WTC11 (cell line): ENCODE results near the gene RSPO3. TPM values are rescaled to one million over a fixed set of nuclear protein-coding genes. Genes with fewer than 3 reads are reported as not detected.

Experiments used
- ATAC-seq: fragments of 200-7000 bp; cut with Tn5 transposase; 2 replicates; pipeline ENCODE4 v1.10.0; 2021; ENCODE audit warnings: mild to moderate bottlenecking, moderate library complexity
- CTCF ChIA-PET: fragments of 300-600 bp; sonication (Branson Sonifier 250); formaldehyde crosslinking; loops from one replicate; lab custom pipeline; 2021; ENCODE audit warnings: antibody characterized with exemption; lab: Charles Lee
- POLR2A ChIA-PET: fragments of 350-600 bp; sonication (Branson Sonifier 250); formaldehyde crosslinking; loops from one replicate; lab custom pipeline; 2021; ENCODE audit warnings: antibody characterized with exemption; lab: Charles Lee
- DNase-seq: peaks from one replicate; pipeline ENCODE4 v3.0.0; 2021; ENCODE audit warnings: low spot score
- H3K27ac Mint-ChIP-seq: 2 replicates; pipeline ENCODE4 v1.8.0; 2021; ENCODE audit warnings: mixed read lengths
- H3K27me3 Mint-ChIP-seq: 2 replicates; pipeline ENCODE4 v1.8.0; 2021; ENCODE audit warnings: low read depth, mild to moderate bottlenecking, moderate library complexity, mixed read lengths
- H3K36me3 Mint-ChIP-seq: 2 replicates; pipeline ENCODE4 v1.8.0; 2021; ENCODE audit warnings: mixed read lengths
- H3K4me1 Mint-ChIP-seq: 2 replicates; pipeline ENCODE4 v1.8.0; 2022; ENCODE audit warnings: mixed read lengths
- H3K4me3 Mint-ChIP-seq: 2 replicates; pipeline ENCODE4 v1.8.0; 2021; ENCODE audit warnings: mild to moderate bottlenecking, moderate library complexity, mixed read lengths
- H3K9me3 Mint-ChIP-seq: 2 replicates; pipeline ENCODE4 v1.8.0; 2021; ENCODE audit warnings: mixed read lengths
- ATF2 ChIP-seq: sonication (generic); formaldehyde crosslinking; IDR thresholded peaks from 2 replicates; pipeline ENCODE4 v1.8.1; 2022; ENCODE audit warnings: low read depth, missing genetic modification reagents, borderline replicate concordance
- ETV6 ChIP-seq: sonication (generic); formaldehyde crosslinking; IDR thresholded peaks from 2 replicates; pipeline ENCODE4 v1.8.1; 2022; ENCODE audit warnings: mild to moderate bottlenecking, missing genetic modification reagents
- FOXK1 ChIP-seq: sonication (generic); formaldehyde crosslinking; IDR thresholded peaks from 2 replicates; pipeline ENCODE4 v1.8.0; 2022; ENCODE audit warnings: mild to moderate bottlenecking, moderate library complexity, missing genetic modification reagents
- NR1H2 ChIP-seq: sonication (generic); formaldehyde crosslinking; IDR thresholded peaks from 2 replicates; pipeline ENCODE4 v1.9.0; 2021; ENCODE audit warnings: mild to moderate bottlenecking, moderate library complexity, missing genetic modification reagents
- RORB ChIP-seq: fragments of 250-450 bp; sonication (Bioruptor Pico); IDR thresholded peaks from 2 replicates; pipeline ENCODE4 v1.9.0; 2021; ENCODE audit warnings: mild to moderate bottlenecking
- TEAD1 ChIP-seq: sonication (generic); formaldehyde crosslinking; IDR thresholded peaks from 2 replicates; pipeline ENCODE4 v1.8.0; 2022; ENCODE audit warnings: mild to moderate bottlenecking, missing genetic modification reagents
- ZBTB21 ChIP-seq: sonication (generic); formaldehyde crosslinking; IDR thresholded peaks from 2 replicates; pipeline ENCODE4 v1.8.1; 2023; ENCODE audit warnings: mild to moderate bottlenecking, missing genetic modification reagents, borderline replicate concordance
- total RNA-seq: library from RNA; stranded (reverse); gene quantifications from 3 replicates; pipeline ENCODE4 v1.2.3, GENCODE V29; 2021
- TF ChIP-seq, protein P1 (sequence below): sonication (generic); formaldehyde crosslinking; conservative IDR thresholded peaks from 2 replicates; pipeline ENCODE4 v1.8.1; 2023; ENCODE audit warnings: mild to moderate bottlenecking, low read depth, missing genetic modification reagents, moderate library complexity
- TF ChIP-seq, protein P2 (sequence below): sonication (generic); formaldehyde crosslinking; IDR thresholded peaks from 2 replicates; pipeline ENCODE4 v1.8.1; 2023; ENCODE audit warnings: mild to moderate bottlenecking, missing genetic modification reagents, borderline replicate concordance
- TF ChIP-seq, protein P3 (sequence below): fragments of 250-450 bp; sonication (Bioruptor Pico); IDR thresholded peaks from 2 replicates; pipeline ENCODE4 v1.9.0; 2021; ENCODE audit warnings: mild to moderate bottlenecking
- TF ChIP-seq, protein P4 (sequence below): sonication (generic); formaldehyde crosslinking; IDR thresholded peaks from 2 replicates; pipeline ENCODE4 v1.8.0; 2023; ENCODE audit warnings: mild to moderate bottlenecking, missing genetic modification reagents
- TF ChIP-seq, protein P5 (sequence below): fragments of 250-450 bp; sonication (Bioruptor Pico); IDR thresholded peaks from 2 replicates; pipeline ENCODE4 v1.9.0; 2021; ENCODE audit warnings: mild to moderate bottlenecking
- TF ChIP-seq, protein P6 (sequence below): sonication (generic); formaldehyde crosslinking; IDR thresholded peaks from 2 replicates; pipeline ENCODE4 v1.8.1; 2022; ENCODE audit warnings: mild to moderate bottlenecking, missing genetic modification reagents, moderate library complexity, borderline replicate concordance

Gene RSPO3
- total RNA-seq, 1 experiment from 2014 or later, result not detected

DNA sequence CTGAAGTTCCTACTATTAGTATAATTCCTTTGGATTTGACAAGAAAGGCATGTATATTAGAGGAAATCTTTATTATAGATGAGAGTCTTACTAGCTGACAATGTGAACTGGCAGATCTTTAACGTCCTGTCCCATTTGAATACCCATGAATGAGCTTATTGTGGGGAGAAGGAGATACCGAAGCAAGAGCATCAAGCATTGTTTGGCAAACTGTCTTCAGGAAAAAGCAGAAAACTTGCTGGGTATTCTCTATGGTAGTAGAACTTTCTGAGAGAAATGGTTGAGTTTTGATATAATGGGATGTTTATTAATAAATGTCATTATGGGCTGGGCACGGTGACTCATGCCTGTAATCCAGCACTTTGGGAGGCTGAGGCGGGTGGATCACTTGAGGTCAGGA is 18.3 kb downstream of the RSPO3 start:
- no peaks in the 10 kb centered on the region for H3K36me3 Mint-ChIP-seq
- no peaks in the 10 kb centered on the region for H3K27me3 Mint-ChIP-seq
- ChIA-PET CTCF (no interaction called here), POLR2A (no interaction called here)
- no peaks in the 10 kb centered on the region for H3K9me3 Mint-ChIP-seq
- no peak overlapping the region for H3K4me3 Mint-ChIP-seq
- TF ChIP-seq, protein P1, sequence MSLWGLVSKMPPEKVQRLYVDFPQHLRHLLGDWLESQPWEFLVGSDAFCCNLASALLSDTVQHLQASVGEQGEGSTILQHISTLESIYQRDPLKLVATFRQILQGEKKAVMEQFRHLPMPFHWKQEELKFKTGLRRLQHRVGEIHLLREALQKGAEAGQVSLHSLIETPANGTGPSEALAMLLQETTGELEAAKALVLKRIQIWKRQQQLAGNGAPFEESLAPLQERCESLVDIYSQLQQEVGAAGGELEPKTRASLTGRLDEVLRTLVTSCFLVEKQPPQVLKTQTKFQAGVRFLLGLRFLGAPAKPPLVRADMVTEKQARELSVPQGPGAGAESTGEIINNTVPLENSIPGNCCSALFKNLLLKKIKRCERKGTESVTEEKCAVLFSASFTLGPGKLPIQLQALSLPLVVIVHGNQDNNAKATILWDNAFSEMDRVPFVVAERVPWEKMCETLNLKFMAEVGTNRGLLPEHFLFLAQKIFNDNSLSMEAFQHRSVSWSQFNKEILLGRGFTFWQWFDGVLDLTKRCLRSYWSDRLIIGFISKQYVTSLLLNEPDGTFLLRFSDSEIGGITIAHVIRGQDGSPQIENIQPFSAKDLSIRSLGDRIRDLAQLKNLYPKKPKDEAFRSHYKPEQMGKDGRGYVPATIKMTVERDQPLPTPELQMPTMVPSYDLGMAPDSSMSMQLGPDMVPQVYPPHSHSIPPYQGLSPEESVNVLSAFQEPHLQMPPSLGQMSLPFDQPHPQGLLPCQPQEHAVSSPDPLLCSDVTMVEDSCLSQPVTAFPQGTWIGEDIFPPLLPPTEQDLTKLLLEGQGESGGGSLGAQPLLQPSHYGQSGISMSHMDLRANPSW (CRISPR knock-in tag), result no peak
- TF ChIP-seq ZBTB21 (no peak), NR1H2 (CRISPR knock-in tag) (no peak)
- no peaks in the 10 kb centered on the region; the same call in 1 of the 2 replicates for H3K4me1 Mint-ChIP-seq
- ATAC-seq (no peak), DNase-seq (no peak)
- H3K27ac Mint-ChIP-seq, result no peak overlapping the region

GRCh38 chr6:127146932-127147331 is 28.5 kb downstream of the RSPO3 start:
- no peaks in the 10 kb centered on the region for H3K27me3 Mint-ChIP-seq
- POLR2A ChIA-PET, result no interaction called here
- ATAC-seq, result peak; percentile 86
- H3K4me1 Mint-ChIP-seq, result peaks cover 38% of the 10 kb centered on the region
- H3K9me3 Mint-ChIP-seq, result no peaks in the 10 kb centered on the region
- H3K4me3 Mint-ChIP-seq, result no peak overlapping the region
- no peak overlapping the region for H3K27ac Mint-ChIP-seq
- no peaks in the 10 kb centered on the region for H3K36me3 Mint-ChIP-seq
- CTCF ChIA-PET, result interaction anchor here (1.1 kb wide), 2 partner anchors 40 to 120 kb away, joined by 5 read pairs; partner anchors contain the start of gene RNF146
- peak; percentile 72; the same call in 1 of the 2 replicates for TF ChIP-seq ETV6 (CRISPR knock-in tag)
- TF ChIP-seq, protein P2, sequence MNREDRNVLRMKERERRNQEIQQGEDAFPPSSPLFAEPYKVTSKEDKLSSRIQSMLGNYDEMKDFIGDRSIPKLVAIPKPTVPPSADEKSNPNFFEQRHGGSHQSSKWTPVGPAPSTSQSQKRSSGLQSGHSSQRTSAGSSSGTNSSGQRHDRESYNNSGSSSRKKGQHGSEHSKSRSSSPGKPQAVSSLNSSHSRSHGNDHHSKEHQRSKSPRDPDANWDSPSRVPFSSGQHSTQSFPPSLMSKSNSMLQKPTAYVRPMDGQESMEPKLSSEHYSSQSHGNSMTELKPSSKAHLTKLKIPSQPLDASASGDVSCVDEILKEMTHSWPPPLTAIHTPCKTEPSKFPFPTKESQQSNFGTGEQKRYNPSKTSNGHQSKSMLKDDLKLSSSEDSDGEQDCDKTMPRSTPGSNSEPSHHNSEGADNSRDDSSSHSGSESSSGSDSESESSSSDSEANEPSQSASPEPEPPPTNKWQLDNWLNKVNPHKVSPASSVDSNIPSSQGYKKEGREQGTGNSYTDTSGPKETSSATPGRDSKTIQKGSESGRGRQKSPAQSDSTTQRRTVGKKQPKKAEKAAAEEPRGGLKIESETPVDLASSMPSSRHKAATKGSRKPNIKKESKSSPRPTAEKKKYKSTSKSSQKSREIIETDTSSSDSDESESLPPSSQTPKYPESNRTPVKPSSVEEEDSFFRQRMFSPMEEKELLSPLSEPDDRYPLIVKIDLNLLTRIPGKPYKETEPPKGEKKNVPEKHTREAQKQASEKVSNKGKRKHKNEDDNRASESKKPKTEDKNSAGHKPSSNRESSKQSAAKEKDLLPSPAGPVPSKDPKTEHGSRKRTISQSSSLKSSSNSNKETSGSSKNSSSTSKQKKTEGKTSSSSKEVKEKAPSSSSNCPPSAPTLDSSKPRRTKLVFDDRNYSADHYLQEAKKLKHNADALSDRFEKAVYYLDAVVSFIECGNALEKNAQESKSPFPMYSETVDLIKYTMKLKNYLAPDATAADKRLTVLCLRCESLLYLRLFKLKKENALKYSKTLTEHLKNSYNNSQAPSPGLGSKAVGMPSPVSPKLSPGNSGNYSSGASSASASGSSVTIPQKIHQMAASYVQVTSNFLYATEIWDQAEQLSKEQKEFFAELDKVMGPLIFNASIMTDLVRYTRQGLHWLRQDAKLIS, result peak; percentile 59; the same call in 1 of the 2 replicates
- no peak for TF ChIP-seq RORB
- peak; percentile 63; the same call in 1 of the 2 replicates for TF ChIP-seq TEAD1 (CRISPR knock-in tag)
- TF ChIP-seq, protein P3, sequence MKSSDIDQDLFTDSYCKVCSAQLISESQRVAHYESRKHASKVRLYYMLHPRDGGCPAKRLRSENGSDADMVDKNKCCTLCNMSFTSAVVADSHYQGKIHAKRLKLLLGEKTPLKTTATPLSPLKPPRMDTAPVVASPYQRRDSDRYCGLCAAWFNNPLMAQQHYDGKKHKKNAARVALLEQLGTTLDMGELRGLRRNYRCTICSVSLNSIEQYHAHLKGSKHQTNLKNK (CRISPR knock-in tag), result no peak
- peak; percentile 67; the same call in 1 of the 2 replicates for TF ChIP-seq FOXK1 (CRISPR knock-in tag)
- TF ChIP-seq, protein P4, sequence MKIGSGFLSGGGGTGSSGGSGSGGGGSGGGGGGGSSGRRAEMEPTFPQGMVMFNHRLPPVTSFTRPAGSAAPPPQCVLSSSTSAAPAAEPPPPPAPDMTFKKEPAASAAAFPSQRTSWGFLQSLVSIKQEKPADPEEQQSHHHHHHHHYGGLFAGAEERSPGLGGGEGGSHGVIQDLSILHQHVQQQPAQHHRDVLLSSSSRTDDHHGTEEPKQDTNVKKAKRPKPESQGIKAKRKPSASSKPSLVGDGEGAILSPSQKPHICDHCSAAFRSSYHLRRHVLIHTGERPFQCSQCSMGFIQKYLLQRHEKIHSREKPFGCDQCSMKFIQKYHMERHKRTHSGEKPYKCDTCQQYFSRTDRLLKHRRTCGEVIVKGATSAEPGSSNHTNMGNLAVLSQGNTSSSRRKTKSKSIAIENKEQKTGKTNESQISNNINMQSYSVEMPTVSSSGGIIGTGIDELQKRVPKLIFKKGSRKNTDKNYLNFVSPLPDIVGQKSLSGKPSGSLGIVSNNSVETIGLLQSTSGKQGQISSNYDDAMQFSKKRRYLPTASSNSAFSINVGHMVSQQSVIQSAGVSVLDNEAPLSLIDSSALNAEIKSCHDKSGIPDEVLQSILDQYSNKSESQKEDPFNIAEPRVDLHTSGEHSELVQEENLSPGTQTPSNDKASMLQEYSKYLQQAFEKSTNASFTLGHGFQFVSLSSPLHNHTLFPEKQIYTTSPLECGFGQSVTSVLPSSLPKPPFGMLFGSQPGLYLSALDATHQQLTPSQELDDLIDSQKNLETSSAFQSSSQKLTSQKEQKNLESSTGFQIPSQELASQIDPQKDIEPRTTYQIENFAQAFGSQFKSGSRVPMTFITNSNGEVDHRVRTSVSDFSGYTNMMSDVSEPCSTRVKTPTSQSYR, result 0 out of 2 replicates have a peak, but pooled peaks have one; percentile 41
- TF ChIP-seq, all 79 proteins: peak for 5
- peak; percentile 12 for DNase-seq

DNA sequence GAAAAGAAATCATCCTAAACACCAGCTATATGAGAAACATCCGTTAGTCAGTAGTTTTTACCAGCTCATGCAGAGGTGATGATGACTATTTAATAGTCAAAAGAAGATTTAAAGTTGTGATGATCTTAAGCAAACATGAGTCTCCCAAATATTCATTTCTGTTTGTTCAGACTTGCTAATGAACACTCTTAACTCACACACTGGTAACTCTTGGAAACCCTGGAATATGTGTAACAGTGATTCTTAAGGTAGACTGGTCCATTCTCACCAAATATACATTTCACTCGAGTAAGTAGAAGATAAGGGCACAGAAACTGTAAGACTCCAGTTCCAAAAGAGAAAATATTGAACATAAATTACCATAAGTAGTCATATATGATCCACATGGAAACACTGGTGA is 29.1 kb downstream of the RSPO3 start:
- peaks cover 38% of the 10 kb centered on the region for H3K4me1 Mint-ChIP-seq
- H3K4me3 Mint-ChIP-seq, result no peak overlapping the region
- ChIA-PET POLR2A (no interaction called here), CTCF (interaction anchor here (1.1 kb wide), 2 partner anchors 40 to 119 kb away, joined by 5 read pairs; partner anchors contain the start of gene RNF146)
- H3K27ac Mint-ChIP-seq, result no peak overlapping the region
- no peaks in the 10 kb centered on the region for H3K36me3 Mint-ChIP-seq
- H3K9me3 Mint-ChIP-seq, result no peaks in the 10 kb centered on the region
- ATAC-seq (no peak), DNase-seq (no peak)
- no peaks in the 10 kb centered on the region for H3K27me3 Mint-ChIP-seq
- TF ChIP-seq ATF2 (CRISPR knock-in tag) (no peak), TEAD1 (CRISPR knock-in tag) (no peak)
- TF ChIP-seq, protein P5, sequence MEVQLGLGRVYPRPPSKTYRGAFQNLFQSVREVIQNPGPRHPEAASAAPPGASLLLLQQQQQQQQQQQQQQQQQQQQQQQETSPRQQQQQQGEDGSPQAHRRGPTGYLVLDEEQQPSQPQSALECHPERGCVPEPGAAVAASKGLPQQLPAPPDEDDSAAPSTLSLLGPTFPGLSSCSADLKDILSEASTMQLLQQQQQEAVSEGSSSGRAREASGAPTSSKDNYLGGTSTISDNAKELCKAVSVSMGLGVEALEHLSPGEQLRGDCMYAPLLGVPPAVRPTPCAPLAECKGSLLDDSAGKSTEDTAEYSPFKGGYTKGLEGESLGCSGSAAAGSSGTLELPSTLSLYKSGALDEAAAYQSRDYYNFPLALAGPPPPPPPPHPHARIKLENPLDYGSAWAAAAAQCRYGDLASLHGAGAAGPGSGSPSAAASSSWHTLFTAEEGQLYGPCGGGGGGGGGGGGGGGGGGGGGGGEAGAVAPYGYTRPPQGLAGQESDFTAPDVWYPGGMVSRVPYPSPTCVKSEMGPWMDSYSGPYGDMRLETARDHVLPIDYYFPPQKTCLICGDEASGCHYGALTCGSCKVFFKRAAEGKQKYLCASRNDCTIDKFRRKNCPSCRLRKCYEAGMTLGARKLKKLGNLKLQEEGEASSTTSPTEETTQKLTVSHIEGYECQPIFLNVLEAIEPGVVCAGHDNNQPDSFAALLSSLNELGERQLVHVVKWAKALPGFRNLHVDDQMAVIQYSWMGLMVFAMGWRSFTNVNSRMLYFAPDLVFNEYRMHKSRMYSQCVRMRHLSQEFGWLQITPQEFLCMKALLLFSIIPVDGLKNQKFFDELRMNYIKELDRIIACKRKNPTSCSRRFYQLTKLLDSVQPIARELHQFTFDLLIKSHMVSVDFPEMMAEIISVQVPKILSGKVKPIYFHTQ (CRISPR knock-in tag), result no peak
- TF ChIP-seq, protein P6, sequence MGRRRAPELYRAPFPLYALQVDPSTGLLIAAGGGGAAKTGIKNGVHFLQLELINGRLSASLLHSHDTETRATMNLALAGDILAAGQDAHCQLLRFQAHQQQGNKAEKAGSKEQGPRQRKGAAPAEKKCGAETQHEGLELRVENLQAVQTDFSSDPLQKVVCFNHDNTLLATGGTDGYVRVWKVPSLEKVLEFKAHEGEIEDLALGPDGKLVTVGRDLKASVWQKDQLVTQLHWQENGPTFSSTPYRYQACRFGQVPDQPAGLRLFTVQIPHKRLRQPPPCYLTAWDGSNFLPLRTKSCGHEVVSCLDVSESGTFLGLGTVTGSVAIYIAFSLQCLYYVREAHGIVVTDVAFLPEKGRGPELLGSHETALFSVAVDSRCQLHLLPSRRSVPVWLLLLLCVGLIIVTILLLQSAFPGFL (CRISPR knock-in tag), result no peak
